Fibroblast of the conjunctiva (primary cell): ENCODE results near the gene RAB3A.
"Not testable (repeated sequence)": the region's sequence is repeated elsewhere in the genome, so short reads cannot be mapped to it uniquely, and the experiment has no call there.

ENCODE experiments used
- DNase-seq: peaks from one replicate; pipeline ENCODE4 v3.0.0-alpha.2; 2010; ENCODE audit warnings: low read depth

RAB3A gene

DNA sequence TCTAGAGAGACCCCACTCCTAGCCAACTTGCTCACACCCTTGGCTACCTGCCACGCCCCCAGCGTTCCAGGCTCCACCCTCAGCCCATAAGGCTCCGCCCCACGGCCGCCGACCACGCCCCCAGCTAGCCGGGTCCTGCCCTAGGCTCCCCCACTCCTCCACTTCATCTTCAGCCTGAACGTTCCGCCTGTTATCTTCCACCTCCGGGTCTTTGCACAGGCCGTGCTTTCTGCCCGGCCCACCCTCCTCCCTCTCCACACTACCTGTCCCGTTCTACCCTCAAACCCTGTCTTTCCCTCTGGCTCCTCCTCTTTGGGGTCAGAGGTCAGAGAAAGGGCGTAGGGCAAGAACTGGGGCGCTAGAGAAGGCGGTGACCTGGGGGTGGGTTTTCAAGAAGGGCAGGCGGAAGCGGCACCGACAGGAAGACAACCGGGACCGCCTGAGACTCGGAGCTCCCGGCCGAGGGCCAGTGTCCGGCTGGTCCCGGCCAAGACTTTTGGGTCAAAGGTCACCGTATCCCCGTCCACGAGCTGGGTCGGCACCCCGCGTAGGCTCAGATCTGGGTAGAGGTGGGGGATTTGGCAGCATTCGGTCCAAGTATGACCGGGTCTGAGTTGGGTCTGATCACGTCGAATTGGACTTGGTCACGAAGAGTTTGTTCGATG lies 20.1 kb upstream of the RAB3A start:
- DNase-seq: no peak

DNA sequence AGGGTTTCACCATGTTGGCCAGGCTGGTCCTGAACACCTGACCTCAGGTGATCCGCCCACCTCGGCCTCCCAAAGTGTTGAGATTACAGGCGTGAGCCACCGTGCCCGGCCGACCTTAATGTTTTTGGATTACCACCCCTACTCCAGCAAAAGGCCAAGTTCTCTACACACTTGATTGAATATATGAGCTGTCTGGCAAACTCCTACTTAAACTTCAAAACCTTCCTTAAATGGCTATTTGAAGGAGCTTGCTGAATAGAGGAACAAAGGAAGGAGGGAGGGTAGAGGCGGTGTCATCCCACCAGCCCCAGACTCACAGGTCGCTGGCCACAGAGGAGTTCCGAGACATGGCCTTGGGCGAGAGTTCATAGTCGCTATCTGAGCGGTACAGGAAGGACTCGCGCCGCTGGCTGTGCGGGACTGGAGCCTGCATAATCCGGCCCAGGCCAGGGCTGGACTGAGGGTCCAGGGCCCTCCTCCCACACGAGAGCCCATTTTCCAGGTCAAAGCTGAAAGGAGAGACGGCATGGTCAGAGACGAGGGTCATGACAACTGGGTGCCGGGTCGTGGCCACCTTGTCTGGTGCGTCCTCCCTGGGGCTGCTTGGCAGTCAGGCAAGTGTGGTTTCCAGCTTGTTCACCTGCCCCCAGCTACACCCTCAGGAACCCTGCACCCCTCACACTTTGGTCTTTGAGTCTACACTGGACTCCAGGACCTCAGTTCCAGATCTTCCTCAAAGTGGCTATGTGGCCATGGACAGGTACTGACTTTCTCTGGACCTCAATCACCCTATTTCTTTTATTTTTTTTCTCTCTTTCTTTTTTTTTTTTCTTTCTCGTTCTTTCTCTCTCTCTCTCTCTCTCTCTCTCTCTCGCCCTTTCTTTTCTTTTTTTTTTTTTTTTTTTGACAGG lies 18.2 kb upstream of the RAB3A start:
- DNase-seq: no peak

DNA sequence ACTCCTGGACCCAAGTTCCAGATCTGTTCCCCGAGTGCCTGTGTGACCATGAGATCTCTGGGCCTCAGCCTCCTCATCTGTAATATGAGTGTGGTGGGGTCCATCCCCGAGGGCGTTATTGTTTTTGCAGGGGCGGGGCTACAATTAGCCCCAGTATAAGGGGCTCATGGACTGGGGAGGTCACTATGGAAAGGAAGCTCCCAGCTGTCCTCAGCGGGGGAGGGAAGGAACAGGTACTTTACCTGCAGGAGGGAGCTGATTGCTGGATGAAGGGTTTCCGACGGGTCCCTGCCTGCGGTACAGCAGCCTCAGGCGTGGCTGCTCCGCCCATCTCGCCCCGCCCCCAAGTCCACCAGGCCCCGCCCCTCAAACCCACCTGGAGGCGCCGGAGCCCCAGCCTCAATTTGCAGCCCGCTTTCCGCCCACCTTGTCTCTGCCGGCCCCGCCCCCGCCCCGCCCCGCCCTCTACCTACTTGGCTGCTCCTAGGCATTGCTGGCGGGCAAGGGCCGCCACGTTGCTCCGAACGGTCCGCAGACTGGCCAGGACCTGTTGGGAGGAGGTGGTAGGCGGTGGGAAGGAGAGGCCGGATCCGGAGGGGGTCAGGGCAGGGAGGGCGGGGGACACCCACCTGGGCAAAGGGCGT lies 16.9 kb upstream of the RAB3A start:
- no peak for DNase-seq

DNA sequence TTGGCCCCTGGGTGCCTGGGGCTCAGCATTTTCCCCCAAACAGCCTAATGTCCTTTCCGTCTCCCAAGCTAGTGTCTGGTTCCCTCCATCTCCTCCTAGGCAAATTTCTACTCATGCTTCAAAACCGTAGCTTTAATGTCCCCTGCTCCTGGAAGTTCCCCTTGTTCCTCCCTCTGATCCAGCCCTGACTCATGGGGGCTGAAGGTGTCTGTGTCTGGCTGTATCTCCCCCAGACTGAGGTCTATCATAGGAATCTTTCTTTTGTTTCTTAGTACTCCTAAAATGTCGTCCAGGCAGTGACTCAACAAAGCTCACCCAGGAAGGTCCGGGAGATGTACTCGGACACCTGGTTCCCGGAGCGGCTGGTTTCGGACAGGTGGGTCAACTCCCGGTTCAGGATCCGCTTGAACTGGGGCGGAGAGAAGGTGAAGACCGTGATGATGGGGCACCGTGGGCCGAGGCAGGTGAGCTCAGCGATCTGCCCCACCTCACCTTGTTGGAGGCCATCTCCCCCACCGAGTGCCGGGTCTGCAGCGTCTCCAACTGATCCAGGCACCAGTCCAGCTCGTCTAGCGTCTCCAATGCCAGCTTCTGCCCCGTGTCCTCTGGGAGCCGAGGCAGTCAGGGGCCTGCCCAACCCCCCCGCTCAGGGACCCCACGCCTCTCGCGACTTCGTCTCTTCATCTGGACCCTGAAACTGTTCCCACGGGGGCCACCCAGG lies 16.2 kb upstream of the RAB3A start:
- DNase-seq: no peak

DNA sequence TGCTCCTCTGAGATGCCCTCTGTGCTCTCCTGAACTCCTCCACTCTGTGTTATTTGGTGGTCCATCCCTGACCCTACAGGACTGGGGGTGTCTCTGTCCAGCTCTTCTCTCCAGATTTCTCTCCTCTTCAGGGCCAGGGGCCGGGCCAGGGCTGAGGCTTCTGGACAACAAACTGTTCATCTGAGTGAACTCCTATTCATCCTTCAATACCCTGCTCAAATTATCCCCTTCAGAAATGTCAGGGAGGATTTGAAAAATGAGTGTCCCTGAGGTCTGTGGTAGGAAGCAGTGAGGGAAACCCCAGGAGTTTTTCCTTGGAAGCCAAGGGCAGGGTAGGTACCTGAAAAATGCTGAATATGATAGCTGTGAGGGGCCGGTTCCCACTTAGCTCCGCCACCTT lies 14.8 kb upstream of the RAB3A start:
- DNase-seq: no peak

DNA sequence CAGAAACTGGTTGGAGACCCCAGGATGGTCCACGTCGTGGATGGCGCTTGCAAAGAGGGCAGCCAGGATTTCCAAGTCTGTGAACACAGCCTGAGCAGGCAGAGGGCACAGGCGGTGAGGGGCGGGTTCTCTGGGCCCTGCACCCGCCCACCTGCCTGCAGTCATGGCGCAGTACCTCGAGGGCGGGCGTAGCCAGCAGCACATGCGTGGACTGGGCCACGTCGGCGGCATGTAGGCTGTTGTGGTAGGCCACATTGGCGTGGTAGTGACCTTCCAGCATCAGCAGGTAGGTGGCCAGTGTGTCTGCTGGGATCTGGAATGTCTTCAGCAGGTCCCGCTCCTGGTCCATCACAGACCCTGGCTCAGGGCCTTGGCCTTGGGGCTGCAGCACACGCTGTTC lies 14.3 kb upstream of the RAB3A start:
- DNase-seq: no peak

DNA sequence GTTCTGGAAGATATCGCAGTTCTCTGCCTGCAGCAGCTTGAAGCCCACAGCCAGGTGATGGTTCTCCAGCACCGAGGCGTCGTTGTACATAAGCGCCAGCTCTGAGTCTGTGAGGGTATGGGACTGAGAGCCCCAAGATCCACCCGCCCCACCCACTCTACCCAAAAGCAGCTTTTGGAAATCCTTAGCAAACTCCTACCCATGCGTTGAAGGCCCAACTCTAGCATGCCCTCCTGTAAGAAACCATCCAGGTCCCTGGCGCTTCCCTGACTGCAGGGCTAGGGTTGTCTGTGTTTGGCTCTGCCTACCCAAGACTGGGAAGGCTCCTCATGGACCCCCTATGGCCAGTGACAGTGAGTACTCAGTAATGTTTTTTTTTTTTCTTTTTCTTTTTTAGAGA lies 12.9 kb upstream of the RAB3A start:
- DNase-seq: no peak

DNA sequence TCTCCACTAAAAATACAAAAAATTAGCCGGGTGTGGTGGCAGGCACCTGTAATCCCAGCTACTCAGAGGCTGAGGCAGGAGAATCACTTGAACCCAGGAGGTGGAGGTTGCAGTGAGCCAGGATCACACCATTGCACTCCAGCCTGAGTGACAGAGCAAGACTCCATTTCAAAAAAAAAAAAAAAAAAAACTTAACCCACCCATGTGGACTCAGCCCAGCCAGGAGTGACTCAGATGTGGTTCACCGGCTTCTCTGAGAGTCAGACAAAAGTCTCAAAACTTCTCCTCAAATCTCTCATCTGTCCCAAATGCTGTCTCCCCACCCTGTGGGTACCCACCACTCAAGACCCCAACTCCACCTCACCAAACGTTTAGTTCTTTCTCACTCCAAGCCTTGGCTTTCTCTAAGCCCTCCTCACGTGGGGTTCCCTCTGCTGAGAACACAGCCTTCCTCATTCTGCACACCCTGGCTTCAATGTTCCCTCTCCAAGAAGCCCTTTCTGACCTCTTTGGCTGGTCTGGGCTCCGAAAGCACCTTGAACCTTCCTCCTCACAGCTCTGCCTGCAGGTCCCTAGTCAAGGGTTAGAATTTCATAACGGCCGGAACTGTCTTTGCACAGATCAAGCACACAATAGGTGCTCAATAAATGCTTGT lies 11.1 kb upstream of the RAB3A start:
- DNase-seq: no peak

DNA sequence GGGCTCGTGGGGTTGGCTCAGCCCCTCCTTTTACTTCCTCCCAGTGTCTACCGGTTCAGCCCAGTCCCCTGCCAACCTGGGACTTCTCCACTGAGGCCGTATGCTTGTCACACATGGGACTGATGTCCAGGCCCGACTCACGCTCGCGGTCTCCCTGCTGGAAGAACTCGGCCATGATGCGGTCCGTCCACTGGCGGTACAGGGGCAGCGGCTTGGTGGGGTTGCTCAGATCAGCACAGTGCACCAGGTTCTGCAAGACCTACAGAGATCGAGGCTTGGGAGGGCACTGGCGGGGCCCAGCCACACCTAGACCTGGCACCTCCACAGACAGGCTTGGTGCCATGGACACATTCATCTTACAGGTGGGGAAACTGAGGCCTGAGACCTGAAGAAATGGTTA lies 7.8 kb upstream of the RAB3A start:
- DNase-seq: no peak

DNA sequence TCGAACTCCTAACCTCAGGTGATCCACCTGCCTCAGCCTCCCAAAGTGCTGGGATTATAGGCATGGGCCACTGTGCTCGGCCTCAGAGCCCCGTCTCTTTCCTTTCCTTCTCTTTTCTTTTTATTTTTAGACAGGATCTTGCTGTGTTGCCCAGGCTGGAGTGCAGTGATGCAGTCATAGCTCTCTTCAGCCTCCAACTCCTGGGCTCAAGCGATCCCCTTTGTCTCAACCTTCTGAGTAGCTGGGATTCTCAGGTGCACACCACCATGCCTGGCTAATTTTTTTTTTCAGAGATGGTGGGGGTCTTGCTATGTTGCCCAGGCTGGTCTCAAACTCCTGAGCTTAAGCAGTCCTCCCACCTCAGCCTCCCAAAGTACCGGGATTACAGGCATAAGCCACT lies 6.1 kb upstream of the RAB3A start:
- not testable (repeated sequence) for DNase-seq

DNA sequence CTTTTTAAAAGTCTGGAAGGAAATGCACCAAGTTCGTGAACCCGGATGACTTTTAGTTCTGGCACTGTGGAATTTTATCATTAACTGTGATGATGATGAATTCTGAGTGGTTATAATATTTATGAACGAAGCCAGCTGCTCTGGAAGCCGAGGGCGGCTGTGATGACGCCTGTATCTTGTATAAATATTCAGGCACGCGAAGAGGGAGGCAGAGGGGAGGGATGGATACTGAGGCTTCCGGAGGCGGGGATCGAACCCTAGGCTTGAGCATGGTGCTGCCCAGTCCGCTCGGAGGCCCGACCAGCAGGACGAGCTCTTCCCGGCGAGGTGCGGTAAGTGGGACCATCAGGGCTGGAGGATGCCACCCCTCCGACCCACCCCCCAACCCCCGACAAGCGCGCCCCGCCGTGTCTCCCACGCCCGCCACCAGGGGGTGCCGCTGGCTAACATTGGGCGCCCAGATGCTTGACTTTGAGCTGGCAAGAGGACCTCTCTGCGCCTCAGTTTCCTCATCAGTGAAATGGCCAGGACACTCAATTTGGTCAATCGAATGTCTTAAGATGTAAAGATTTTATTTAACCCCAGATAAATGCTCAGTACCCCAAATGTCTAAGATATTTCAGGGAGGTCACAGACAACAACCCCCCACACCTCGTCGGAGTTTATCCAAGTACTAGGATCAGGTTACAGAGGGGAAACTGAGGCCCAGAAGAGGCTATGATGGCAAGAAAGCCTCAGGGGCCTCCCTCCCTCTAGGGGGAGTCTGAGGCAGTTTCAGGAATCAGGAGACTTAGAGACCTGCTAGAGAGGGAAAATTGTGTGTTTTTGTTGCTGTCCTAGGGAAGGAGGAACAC lies 4.5 kb upstream of the RAB3A start:
- DNase-seq: no peak

DNA sequence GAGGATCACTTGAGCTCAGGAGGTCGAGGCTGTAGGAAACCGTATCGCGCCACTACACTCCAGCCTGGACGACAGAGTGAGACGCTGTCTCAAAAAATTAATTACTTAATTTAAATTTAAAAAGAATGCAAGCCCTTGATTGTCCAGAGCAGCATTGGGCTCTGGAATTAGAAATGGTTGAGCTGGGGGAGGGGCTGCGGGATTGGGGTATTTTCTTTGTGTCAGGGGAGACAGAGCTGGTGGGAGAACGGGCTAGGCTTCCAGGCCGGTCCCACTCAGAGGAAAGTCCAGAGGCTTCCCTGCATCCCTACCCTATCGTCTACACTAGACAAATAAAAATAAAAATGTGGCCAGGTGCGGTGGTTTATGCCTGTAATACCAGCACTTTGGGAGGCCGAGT lies 2.2 kb upstream of the RAB3A start:
- no peak for DNase-seq

DNA sequence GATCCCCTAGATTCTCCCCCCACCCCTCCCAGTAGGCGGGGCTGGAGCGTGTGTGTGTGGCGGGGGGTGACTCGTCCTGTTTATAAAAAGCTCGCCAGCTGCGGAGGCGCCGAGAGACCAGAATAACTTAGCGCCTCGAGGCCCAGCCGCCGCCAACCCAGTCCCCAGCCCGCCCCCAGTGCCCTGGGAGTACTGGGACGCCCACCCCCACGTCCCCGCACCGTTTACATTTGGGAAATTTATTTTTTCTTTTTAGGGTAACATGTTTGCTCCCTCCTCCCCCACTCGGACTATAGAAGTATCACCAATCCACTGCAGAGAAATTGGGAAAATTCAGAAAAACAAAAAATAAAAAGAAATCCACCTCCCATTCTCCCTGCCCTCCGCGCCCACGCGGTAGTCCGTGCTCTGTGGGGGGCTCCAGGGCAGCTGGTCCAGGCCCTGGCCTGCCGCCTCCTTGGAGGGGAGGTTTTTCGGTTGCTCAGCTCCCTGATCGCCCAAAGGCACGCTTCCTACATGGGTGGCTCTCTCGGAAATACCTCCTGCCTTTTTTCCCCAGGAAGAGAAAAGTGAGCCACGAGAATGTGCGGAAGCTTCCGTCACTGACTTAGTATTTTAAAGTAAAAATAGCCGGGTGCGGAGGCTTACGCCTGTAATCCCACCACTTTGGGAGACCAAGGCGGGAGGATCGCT lies 1.5 kb upstream of the RAB3A start:
- DNase-seq: peak; percentile 27

DNA sequence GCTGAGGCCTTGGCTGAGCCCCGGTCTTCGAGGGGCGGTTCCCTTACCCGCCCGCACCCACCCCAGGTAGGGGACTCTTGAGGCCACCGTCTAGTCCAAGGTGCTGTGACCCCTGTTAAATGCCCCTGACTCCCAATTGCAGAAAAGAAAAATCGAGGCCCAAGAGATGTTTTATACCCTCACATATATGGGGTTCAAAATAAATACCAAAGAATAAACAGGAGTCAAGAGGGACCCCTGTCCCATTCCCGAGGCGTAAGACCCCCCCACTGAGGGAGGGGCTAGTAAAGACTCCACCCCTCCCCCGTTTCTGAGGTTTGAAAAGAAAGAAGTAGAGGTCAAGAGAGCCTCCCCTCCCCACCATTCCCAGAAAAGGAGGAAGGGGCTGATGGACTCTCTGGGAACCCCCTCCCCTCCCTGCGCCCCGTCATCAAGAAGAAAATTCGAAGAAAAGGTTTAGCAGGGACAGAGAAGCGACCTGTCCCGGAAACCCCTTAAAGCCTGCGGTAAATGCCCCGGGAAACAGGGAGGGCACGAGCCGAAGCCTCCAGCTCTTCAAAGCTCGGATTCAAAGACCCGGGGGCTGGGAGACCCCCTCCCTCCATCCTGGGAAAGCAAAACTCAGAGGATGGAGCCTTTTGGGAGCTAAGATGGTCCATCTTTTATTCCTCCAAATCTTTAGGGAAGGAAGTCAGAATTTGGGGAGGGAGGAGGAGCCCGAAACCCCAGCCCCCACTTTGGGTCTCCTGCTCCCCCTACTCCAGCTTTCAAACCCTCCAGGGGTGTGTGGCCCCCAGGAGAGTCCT lies 755 bp upstream of the RAB3A start:
- DNase-seq: no peak

DNA sequence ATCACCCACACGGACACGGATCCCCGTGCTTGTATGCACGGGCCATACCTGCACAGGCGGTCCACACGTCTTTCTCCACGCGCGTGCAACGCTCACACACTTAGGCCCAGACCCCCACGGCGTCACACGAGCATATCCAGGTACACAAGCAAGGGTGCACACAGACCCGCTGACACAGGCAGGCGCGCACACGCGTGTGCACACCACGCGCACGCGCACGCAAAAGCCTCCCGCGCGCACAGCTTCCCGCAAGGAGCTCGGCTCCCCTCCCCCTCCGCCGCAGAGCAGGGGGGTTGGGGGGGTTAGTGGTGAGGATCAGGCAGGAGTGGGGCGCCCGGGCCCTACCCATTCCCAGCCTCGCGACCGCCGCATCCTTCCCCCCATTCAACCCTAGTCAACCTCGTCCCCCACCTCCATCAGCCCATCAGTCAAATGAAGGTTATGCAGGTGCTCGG lies 407 bp downstream of the RAB3A start:
- no peak for DNase-seq

DNA sequence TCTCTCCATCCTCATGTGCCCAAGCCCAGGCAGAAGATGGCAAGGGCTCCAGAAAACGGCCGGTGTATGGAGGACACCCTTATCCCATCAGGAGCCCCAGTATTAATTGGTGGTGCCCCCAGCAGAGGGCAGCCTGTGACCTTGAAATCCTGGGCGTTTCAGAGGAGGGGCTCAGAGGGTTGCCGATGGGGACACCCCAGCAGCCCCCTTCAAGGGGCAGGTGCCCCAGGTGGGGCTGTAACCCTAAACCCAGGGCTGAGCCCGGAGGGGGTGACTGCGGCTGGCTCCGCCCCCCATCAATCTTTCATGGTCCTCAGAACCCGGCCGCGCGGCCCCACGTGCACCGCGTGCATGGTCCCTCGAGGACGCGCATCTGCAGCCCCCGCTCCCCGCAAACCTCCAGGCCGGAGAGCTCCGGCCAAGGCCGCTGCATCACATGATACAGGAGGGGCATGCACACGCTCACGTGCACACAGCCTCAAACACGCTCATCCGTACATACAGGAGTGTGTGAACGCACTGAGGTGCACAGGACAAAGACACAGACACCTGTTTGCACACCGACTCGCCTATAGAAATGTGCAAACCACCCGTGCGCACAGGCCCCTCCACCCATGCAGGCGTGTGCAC lies 949 bp downstream of the RAB3A start:
- no peak for DNase-seq

DNA sequence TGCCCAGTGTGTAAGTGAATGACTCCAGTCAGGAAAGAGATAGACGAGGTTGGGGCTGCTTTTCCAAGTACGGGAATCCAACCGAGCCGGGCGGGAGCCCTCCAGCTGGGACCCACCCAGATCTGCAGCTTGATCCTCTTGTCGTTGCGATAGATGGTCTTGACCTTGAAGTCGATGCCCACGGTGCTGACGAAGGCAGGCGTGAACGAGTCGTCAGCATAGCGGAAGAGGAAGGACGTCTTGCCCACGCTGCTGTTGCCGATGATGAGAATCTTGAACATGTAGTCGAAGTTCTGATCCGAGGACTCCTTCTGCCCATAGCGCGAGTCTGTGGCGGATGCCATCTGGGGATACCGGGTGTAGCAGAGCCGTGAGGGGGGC lies 1.5 kb downstream of the RAB3A start:
- no peak for DNase-seq

DNA sequence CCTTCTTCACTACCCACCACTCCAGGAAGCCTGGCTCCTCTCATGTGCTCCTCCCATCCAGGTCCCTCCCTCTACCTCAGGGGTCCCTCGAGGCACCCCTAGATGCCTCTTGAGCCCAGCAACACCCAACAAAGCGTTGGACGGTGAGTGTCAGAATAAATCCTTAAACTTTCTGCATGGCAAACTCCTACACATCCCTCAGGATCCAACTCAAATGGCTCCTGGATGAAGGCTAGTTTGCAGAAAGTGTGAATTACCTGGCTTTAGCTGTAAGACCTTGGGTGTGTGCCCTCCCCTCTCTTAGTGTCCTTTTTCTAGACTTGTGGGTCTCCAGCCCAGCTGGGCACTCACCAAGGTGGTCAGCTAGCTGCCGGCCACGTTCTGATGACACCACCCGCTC lies 5.5 kb downstream of the RAB3A start:
- no peak for DNase-seq

DNA sequence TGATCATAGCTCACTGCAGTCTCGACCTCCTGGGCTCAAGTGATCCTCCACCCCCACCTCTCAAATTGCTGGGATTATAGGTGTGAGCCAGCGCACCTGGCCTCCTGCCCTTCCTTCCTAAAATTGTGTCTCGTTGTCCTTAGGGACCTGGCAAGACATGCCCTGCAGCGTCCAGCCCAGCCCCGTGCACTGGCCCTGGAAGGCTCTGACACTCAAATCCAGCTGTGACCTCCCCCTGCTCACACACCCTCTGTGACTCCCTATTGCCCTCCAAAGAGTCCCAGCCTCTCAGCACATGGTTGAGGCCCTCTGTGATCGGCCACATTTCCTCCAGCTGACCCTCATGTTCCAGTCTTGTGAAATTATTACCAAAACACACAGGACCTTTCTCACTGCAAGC lies 5.9 kb downstream of the RAB3A start:
- no peak for DNase-seq
